ENCODE data around the gene SPINK13. TPM values are rescaled to one million over a fixed set of nuclear protein-coding genes. Genes with fewer than 3 reads are reported as not detected.

Gene SPINK13
- total and polyA plus RNA-seq, 2 of the 8 experiments (the other 6 are each of a cell fraction or from before 2014, with no cell fraction given), result not detected

DNA sequence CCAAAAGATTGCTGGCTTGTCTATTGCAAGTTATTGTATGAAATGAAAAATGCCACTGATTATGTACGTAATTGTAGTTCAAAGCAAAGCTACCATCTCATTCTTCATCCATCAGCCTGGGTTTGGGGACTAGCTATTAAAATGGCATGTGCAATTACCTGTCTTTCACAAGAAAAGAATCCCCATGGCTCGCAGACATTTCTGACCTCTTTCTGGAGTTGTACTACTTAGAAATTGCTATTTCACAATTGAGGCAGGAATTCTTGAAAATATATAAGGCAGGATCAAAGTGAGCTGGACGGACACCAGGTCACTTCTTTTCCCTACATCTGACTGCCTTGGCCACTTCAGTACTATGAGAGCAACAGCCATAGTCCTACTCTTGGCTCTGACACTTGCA lies 66.7 kb downstream of the SPINK13 start, which contains the start of gene SPINK9:
Gene SPINK9 (plus strand): TSS at position 301 of the 400 bp plus-strand sequence. CDS start 55 bp downstream, at position 356.
- Histone ChIP-seq H2BK5ac (ENCODE audit: low read depth, low read length) (no peak within 1 kb of the TSS), H3K27me3 (replicated peaks in 1 of 4; ENCODE audit: control insufficient read depth in 3 of 4, extremely low read depth in 1 of 4, insufficient read depth in 3 of 4, low read length in 3 of 4) (no peaks in the 10 kb centered on the region), H3K18ac (ENCODE audit: extremely low read depth, low read length) (no peak within 1 kb of the TSS), H3K56ac (replicated peaks; ENCODE audit: insufficient read length, low read depth, low read length) (no peak within 1 kb of the TSS), H3K23ac (ENCODE audit: insufficient read length) (no peak within 1 kb of the TSS), H2BK15ac (ENCODE audit: low read length) (no peak within 1 kb of the TSS), H4K8ac (ENCODE audit: extremely low read depth, insufficient read depth, low read length) (no peak within 1 kb of the TSS), H3K14ac (ENCODE audit: insufficient read length) (no peak within 1 kb of the TSS), H4K20me1 (replicated peaks in 1 of 2; ENCODE audit: control insufficient read depth in 1 of 2, insufficient read depth in 2 of 2, low read length in 2 of 2) (no peaks in the 10 kb centered on the region), H4K91ac (replicated peaks; ENCODE audit: insufficient read length, low read length) (no peak within 1 kb of the TSS), H2AFZ (ENCODE audit: low read length) (no peak within 1 kb of the TSS), H3K4me3 (ENCODE audit: extremely low read depth in 1 of 4, insufficient read depth in 2 of 4, low read depth in 3 of 4, low read length in 4 of 4) (no peak within 1 kb of the TSS), H3K79me2 (ENCODE audit: control insufficient read depth in 1 of 2, insufficient read depth in 2 of 2, low read length in 2 of 2) (no peaks in the 10 kb centered on the region), H3K4ac (replicated peaks; ENCODE audit: insufficient read length, low read depth, low read length) (no peak within 1 kb of the TSS), H3K9ac (replicated peaks in 1 of 4; ENCODE audit: extremely low read depth in 1 of 4, low read depth in 3 of 4, low read length in 3 of 4) (no peak within 1 kb of the TSS), H2AK5ac (ENCODE audit: low read depth, low read length) (no peak within 1 kb of the TSS), H2BK12ac (ENCODE audit: low read depth, low read length) (no peak within 1 kb of the TSS), H3K23me2 (ENCODE audit: low read depth, low read length) (no peaks in the 10 kb centered on the region), H3K4me1 (replicated peaks in 1 of 4; ENCODE audit: control insufficient read depth in 3 of 4, insufficient read depth in 4 of 4, low read length in 3 of 4) (no peaks in the 10 kb centered on the region), H4K5ac (ENCODE audit: insufficient read length, low read depth, low read length) (no peak within 1 kb of the TSS), H3K79me1 (ENCODE audit: low read depth, low read length) (no peaks in the 10 kb centered on the region), H3K27ac (ENCODE audit: low read depth, low read length) (no peak within 1 kb of the TSS), H3K4me2 (ENCODE audit: insufficient read depth in 1 of 2, low read depth in 2 of 2, low read length in 2 of 2) (no peak within 1 kb of the TSS), H2BK120ac (replicated peaks; ENCODE audit: low read depth, low read length) (no peak within 1 kb of the TSS), H3K9me3 (ENCODE audit: insufficient read depth in 2 of 2, low read depth in 1 of 2, low read length in 1 of 2) (peaks cover 4 to 5% of the 10 kb centered on the region in 2 experiments; a peak in 3 of 4 replicates), H2BK20ac (ENCODE audit: low read length) (no peak within 1 kb of the TSS), H3K36me3 (ENCODE audit: control insufficient read depth in 2 of 4, insufficient read depth in 4 of 4, low read length in 3 of 4) (no peaks in the 10 kb centered on the region)
- DNase-seq (ENCODE audit: low read depth in 1 of 2, low spot score in 2 of 2), result no peak
- WGBS, 2 experiments (ENCODE audit: extremely low coverage in 1 of 2, insufficient coverage in 1 of 2, insufficient read length in 1 of 2, insufficient replicate concordance in 2 of 2, low coverage in 1 of 2, low lambda C conversion rate in 2 of 2, missing lambda C conversion rate in 1 of 2), result 94% methylated on average over 3 of the region's 3 CpGs; no CpG with 5 or more reads in 1 of the 2 experiments
- ChIA-PET POLR2A (ENCODE audit: partially characterized antibody) (interaction anchor here (0.6 kb wide), 1 partner anchor 268 kb away, joined by 4 read pairs; no protein-coding TSS in a partner anchor), CTCF (ENCODE audit: partially characterized antibody) (interaction anchor here (0.7 to 1.2 kb wide), 4 partner anchors 13 to 156 kb away, joined by 3 to 5 read pairs (median 3); no protein-coding TSS in a partner anchor)
- TF ChIP-seq POLR2A (IDR thresholded peaks at IDR 0.05; ENCODE audit: control extremely low read depth in 1 of 2, low read depth in 2 of 2, low read length in 2 of 2) (no peak), TEAD4 (IDR thresholded peaks at IDR 0.05; ENCODE audit: low read depth, low read length) (no peak), RNF2 (IDR thresholded peaks at IDR 0.05; ENCODE audit: borderline replicate concordance, low read depth, low read length, missing control alignments, poor library complexity, severe bottlenecking) (no peak), ASH2L (IDR thresholded peaks at IDR 0.05; ENCODE audit: low read length) (no peak), JUN (IDR thresholded peaks at IDR 0.05; ENCODE audit: low read depth, low read length) (no peak), ZNF274 (IDR thresholded peaks at IDR 0.05; ENCODE audit: borderline replicate concordance, extremely low read depth, low read length) (no peak), RAD21 (IDR thresholded peaks at IDR 0.05 in 1 of 2, conservative IDR thresholded peaks at IDR 0.05 in 1 of 2; ENCODE audit: low read depth in 2 of 2, low read length in 2 of 2) (no peak), TBP (IDR thresholded peaks at IDR 0.05; ENCODE audit: low read depth, low read length) (no peak), PHF8 (conservative IDR thresholded peaks at IDR 0.05; ENCODE audit: low read depth, low read length) (no peak)
- FAIRE-seq, result no peak
